OCI-LY1 (cell line): ENCODE measurements around the gene JOSD2.

Source experiments
- H2AFZ ChIP-seq: fragments of 200-600 bp; sonication (generic), shearing (Covaris generic); 2 replicates; pipeline ENCODE4 v1.6.0; 2014; ENCODE audit warnings: antibody characterized with exemption, mild to moderate bottlenecking, low read length
- H3F3A ChIP-seq: fragments of 200-600 bp; sonication (generic), shearing (Covaris generic); 2 replicates; pipeline ENCODE4 v1.6.0; 2014; ENCODE audit warnings: mild to moderate bottlenecking, antibody characterized with exemption, low read length, moderate library complexity; ENCODE audit not compliant: insufficient read depth
- H3K27ac ChIP-seq: fragments of 200-600 bp; sonication (generic); 2 replicates; pipeline ENCODE4 v1.5.1; 2014; ENCODE audit warnings: low read length, mixed run types, mild to moderate bottlenecking, low read depth; ENCODE audit not compliant: poor library complexity, severe bottlenecking
- H3K27me3 ChIP-seq: fragments of 200-600 bp; sonication (generic); 2 replicates; pipeline ENCODE4 v1.6.0; 2014; ENCODE audit warnings: antibody characterized with exemption, mild to moderate bottlenecking, low read length, moderate library complexity; ENCODE audit not compliant: insufficient read depth
- H3K36me3 ChIP-seq: fragments of 200-600 bp; sonication (generic); 2 replicates; pipeline ENCODE4 v1.6.1; 2014; ENCODE audit warnings: mild to moderate bottlenecking, antibody characterized with exemption, low read length, moderate library complexity, mixed read lengths; ENCODE audit not compliant: insufficient read depth
- H3K4me1 ChIP-seq: fragments of 200-600 bp; sonication (generic); 2 replicates; pipeline ENCODE4 v1.5.1; 2014; ENCODE audit warnings: mild to moderate bottlenecking, low read length, moderate library complexity; ENCODE audit not compliant: insufficient read depth, severe bottlenecking
- H3K4me2 ChIP-seq: fragments of 200-600 bp; sonication (generic), shearing (Covaris generic); 2 replicates; pipeline ENCODE4 v1.6.1; 2014; ENCODE audit warnings: low read length
- H3K4me3 ChIP-seq: fragments of 200-600 bp; sonication (generic); 2 replicates; pipeline ENCODE4 v1.5.1; 2014; ENCODE audit warnings: low read length, low read depth, mild to moderate bottlenecking, mixed read lengths; ENCODE audit not compliant: poor library complexity, severe bottlenecking
- H3K79me2 ChIP-seq: fragments of 200-600 bp; shearing (Covaris generic); 2 replicates; pipeline ENCODE4 v1.6.1; 2016; ENCODE audit warnings: mixed run types, low read length, mixed read lengths; ENCODE audit not compliant: insufficient read depth
- H3K9ac ChIP-seq: fragments of 200-600 bp; sonication (generic), shearing (Covaris generic); 2 replicates; pipeline ENCODE4 v1.6.1; 2014; ENCODE audit warnings: mild to moderate bottlenecking, low read length, mixed read lengths
- H3K9me2 ChIP-seq: fragments of 200-600 bp; sonication (generic), shearing (Covaris generic); 2 replicates; pipeline ENCODE4 v1.6.1; 2014; ENCODE audit warnings: low read depth, mild to moderate bottlenecking, low read length, mixed read lengths
- H3K9me3 ChIP-seq: fragments of 200-600 bp; shearing (Covaris generic); 2 replicates; pipeline ENCODE4 v1.6.1; 2014; ENCODE audit warnings: low read length, mixed read lengths
- H4K20me1 ChIP-seq: fragments of 200-600 bp; sonication (generic), shearing (Covaris generic); 2 replicates; pipeline ENCODE4 v1.6.0; 2016; ENCODE audit warnings: mild to moderate bottlenecking, low read length; ENCODE audit not compliant: insufficient read depth
- EZH2 ChIP-seq: fragments of 200-600 bp; sonication (generic), shearing (Covaris generic); IDR thresholded peaks from 2 replicates; pipeline ENCODE4 v1.8.0; 2017; ENCODE audit warnings: borderline replicate concordance, mixed run types, mild to moderate bottlenecking, antibody characterized with exemption, low read length, moderate library complexity, mixed read lengths
- TF ChIP-seq, protein P1 (sequence below): fragments of 200-600 bp; sonication (generic), shearing (Covaris generic); IDR thresholded peaks from 2 replicates; pipeline ENCODE4 v1.5.1; 2017; ENCODE audit warnings: mild to moderate bottlenecking, antibody characterized with exemption, low read length, moderate library complexity, mixed read lengths

JOSD2 gene

DNA sequence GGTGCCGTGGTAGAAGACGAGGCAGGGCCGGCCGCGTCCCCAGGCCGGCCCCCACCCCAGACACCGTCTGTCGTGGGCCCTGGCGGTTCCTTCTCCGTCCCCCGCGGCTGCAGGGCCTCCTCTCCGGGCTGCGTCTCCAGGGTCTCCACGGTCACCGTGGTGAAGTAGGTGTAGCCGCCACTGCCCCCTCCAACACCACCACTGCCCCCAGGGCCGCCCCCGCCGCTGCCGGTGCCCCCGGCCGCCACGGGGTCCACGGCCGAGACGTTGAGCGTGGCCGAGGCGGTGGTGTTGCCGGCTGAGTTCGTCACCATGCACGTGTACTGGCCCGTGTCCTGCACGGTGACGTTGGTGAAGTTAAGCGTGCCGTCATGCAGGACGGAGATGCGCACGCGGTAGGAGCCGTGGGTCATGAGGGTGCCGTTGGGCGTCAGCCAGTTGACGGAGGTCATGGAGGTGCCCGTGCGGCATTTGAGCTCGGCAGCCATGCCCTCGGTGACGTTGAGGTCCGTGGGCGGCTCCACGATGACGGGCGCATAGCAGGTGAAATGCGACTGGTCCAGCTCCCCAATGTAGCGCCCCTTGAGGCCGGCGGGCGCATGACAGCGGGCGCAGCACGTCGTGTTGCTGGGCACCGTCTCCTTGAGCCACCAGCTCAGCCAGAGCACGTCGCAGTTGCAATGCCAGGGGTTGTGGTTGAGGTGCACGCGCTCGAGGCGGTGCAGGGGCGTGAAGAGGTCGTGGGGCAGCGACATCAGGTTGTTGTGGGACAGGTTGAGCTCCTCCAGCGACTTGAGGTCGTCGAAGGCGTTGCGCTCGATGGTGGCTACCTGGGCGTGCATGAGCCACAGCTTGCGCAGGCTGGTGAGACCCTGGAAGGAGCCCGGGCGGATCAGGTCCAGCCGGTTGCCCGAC lies 7.4 kb upstream of the JOSD2 start:
- no peaks in the 10 kb centered on the region for H4K20me1 ChIP-seq
- H2AFZ ChIP-seq = no peak overlapping the region
- no peaks in the 10 kb centered on the region for H3K4me1 ChIP-seq
- no peak for TF ChIP-seq EZH2
- TF ChIP-seq, protein P1, sequence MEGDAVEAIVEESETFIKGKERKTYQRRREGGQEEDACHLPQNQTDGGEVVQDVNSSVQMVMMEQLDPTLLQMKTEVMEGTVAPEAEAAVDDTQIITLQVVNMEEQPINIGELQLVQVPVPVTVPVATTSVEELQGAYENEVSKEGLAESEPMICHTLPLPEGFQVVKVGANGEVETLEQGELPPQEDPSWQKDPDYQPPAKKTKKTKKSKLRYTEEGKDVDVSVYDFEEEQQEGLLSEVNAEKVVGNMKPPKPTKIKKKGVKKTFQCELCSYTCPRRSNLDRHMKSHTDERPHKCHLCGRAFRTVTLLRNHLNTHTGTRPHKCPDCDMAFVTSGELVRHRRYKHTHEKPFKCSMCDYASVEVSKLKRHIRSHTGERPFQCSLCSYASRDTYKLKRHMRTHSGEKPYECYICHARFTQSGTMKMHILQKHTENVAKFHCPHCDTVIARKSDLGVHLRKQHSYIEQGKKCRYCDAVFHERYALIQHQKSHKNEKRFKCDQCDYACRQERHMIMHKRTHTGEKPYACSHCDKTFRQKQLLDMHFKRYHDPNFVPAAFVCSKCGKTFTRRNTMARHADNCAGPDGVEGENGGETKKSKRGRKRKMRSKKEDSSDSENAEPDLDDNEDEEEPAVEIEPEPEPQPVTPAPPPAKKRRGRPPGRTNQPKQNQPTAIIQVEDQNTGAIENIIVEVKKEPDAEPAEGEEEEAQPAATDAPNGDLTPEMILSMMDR = peak; percentile 34; the same call in 1 of the 2 replicates
- no peaks in the 10 kb centered on the region for H3K36me3 ChIP-seq
- H3K9me3 ChIP-seq = no peaks in the 10 kb centered on the region
- H3F3A ChIP-seq = no peaks in the 10 kb centered on the region
- no peak overlapping the region for H3K27ac ChIP-seq
- no peak overlapping the region for H3K9ac ChIP-seq
- 0 out of 2 replicates have a peak, but pooled peaks cover 4% of the 10 kb centered on the region for H3K27me3 ChIP-seq
- no peak overlapping the region for H3K4me3 ChIP-seq
- no peaks in the 10 kb centered on the region for H3K9me2 ChIP-seq
- no peaks in the 10 kb centered on the region for H3K79me2 ChIP-seq
- no peak overlapping the region for H3K4me2 ChIP-seq

DNA sequence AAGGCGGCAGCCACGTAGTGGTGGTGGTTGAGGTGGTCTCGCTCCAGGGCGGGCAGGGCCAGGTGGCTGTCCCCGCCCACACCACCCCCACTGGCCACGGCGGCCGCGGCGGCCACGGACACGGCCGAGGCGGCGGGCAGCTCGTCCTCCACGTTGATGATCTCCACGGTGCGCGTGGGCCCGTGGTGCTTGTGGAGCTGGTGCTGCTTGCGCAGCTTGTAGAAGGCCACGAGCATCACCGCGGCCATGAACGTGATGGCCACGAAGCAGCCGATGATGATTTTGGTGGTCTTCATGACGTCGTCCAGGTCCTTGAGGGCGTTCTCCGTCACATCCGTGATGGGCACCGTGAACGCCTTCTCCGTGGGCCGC lies 6.7 kb upstream of the JOSD2 start:
- Histone ChIP-seq H3K79me2 (no peaks in the 10 kb centered on the region), H3K9me3 (no peaks in the 10 kb centered on the region), H3F3A (no peaks in the 10 kb centered on the region), H2AFZ (no peak overlapping the region), H4K20me1 (no peaks in the 10 kb centered on the region), H3K36me3 (no peaks in the 10 kb centered on the region), H3K4me2 (no peak overlapping the region), H3K27ac (no peak overlapping the region), H3K4me3 (no peak overlapping the region), H3K4me1 (no peaks in the 10 kb centered on the region), H3K9me2 (no peaks in the 10 kb centered on the region), H3K9ac (no peak overlapping the region), H3K27me3 (no peaks in the 10 kb centered on the region)
- no peak for TF ChIP-seq EZH2
- TF ChIP-seq, protein P1 = no peak

DNA sequence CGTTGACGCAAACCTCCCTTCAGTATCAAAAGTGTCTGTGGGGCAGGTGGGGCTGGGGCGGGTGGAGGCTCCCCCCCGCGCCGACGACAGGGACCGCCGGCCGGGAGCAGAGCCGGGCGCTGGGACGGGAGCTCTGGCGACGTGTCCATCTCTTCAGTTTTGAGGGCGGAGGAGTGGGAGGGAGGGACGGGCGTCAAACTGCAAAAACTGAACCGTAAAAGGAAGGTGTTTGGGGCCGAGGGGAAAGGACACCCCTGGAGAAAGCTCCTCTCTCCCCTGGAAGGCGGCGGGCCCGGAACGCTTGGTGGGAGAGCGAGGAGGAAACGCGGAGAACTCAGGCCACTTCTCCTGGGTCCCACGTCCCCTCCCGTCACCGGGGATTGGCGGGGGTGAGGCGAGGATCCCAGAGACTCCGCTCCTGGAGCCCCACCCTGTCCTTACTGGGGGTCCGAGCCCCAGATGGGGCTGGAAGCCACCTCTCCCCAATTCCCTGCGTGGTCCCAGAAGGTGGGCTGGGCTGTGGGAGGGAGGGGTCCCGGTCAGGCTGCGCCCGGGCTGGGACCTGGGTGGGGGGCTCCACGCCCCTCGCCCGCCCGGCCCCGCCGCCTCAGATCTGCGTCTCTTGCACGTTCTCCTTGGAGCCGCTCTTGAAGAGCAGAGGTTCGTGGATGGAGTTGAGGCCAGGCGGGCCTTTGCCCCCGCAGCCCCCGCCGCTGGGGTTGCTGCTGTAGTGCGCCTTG lies 6.1 kb upstream of the JOSD2 start:
- Histone ChIP-seq H3F3A (no peaks in the 10 kb centered on the region), H3K9me3 (no peaks in the 10 kb centered on the region), H3K27ac (no peak overlapping the region), H3K9ac (no peak overlapping the region), H3K4me1 (peaks cover under 1% of the 10 kb centered on the region), H3K36me3 (no peaks in the 10 kb centered on the region), H3K4me2 (no peak overlapping the region), H3K27me3 (no peaks in the 10 kb centered on the region), H2AFZ (no peak overlapping the region), H3K4me3 (no peak overlapping the region), H3K9me2 (no peaks in the 10 kb centered on the region), H4K20me1 (no peaks in the 10 kb centered on the region), H3K79me2 (no peaks in the 10 kb centered on the region)
- no peak for TF ChIP-seq EZH2
- TF ChIP-seq, protein P1 = no peak
